Measurements from ENCODE around the gene PDRG1. TPM values are rescaled to one million over a fixed set of nuclear protein-coding genes. Genes with fewer than 3 reads are reported as not detected.

Gene PDRG1
- total and polyA plus RNA-seq, 2 donors (not counting 3 experiments of a cell fraction or from before 2014, with no cell fraction given), result 14.6 to 17.0 TPM

- Histone ChIP-seq H2AFZ (ENCODE audit: low read depth, low read length) (no peak overlapping the region), H3K4me2 (ENCODE audit: insufficient read depth, low read length) (no peak overlapping the region), H3K9me3 (replicated peaks; ENCODE audit: control insufficient read depth, insufficient read depth, low read length) (no peaks in the 10 kb centered on the region), H3K27ac (ENCODE audit: insufficient read depth, low read depth, low read length) (no peak overlapping the region), H3K4me3 (replicated peaks in 1 of 3; ENCODE audit: insufficient read depth in 1 of 3, low read depth in 1 of 3, low read length in 3 of 3) (no peak overlapping the region), H4K20me1 (replicated peaks; ENCODE audit: control insufficient read depth, extremely low read depth, insufficient read depth, low read length) (no peaks in the 10 kb centered on the region), H3K27me3 (ENCODE audit: control insufficient read depth in 2 of 2, insufficient read depth in 2 of 2, low read length in 2 of 2) (peaks cover 6 to 7% of the 10 kb centered on the region in 2 experiments), H3K9me1 (replicated peaks; ENCODE audit: control insufficient read depth, extremely low read depth, insufficient read depth, low read length) (no peaks in the 10 kb centered on the region), H3K36me3 (ENCODE audit: control insufficient read depth in 2 of 2, extremely low read depth in 1 of 2, insufficient read depth in 2 of 2, low read length in 2 of 2) (no peaks in the 10 kb centered on the region), H3K4me1 (ENCODE audit: control insufficient read depth, extremely low read depth, insufficient read depth, low read length) (no peaks in the 10 kb centered on the region), H3K79me2 (ENCODE audit: control insufficient read depth, insufficient read depth, low read length) (no peaks in the 10 kb centered on the region), H3K9ac (replicated peaks; ENCODE audit: extremely low read depth, insufficient read depth, low read length) (no peak overlapping the region)
- ChIA-PET POLR2A (no interaction called here), CTCF (no interaction called here)
- FAIRE-seq (no peak), DNase-seq (ENCODE audit: low read depth, low spot score) (no peak)
- intact Hi-C loops (cut with micrococcal nuclease), result no loop called here
- dilution Hi-C loops (cut with MboI; ENCODE audit: extremely low pct_ligation_motif_present, low sequenced_read_pairs), result no loop called here
- TF ChIP-seq JUN (IDR thresholded peaks at IDR 0.05; ENCODE audit: borderline replicate concordance, insufficient read depth, insufficient read length, low read depth) (no peak), EZH2 (IDR thresholded peaks at IDR 0.05; ENCODE audit: borderline replicate concordance, low read depth, low read length, severe bottlenecking) (no peak), FOS (IDR thresholded peaks at IDR 0.05; ENCODE audit: borderline replicate concordance, insufficient read depth, low read length) (no peak), MYC (IDR thresholded peaks at IDR 0.05; ENCODE audit: low read depth, low read length) (no peak)
- TF ChIP-seq, protein P1, sequence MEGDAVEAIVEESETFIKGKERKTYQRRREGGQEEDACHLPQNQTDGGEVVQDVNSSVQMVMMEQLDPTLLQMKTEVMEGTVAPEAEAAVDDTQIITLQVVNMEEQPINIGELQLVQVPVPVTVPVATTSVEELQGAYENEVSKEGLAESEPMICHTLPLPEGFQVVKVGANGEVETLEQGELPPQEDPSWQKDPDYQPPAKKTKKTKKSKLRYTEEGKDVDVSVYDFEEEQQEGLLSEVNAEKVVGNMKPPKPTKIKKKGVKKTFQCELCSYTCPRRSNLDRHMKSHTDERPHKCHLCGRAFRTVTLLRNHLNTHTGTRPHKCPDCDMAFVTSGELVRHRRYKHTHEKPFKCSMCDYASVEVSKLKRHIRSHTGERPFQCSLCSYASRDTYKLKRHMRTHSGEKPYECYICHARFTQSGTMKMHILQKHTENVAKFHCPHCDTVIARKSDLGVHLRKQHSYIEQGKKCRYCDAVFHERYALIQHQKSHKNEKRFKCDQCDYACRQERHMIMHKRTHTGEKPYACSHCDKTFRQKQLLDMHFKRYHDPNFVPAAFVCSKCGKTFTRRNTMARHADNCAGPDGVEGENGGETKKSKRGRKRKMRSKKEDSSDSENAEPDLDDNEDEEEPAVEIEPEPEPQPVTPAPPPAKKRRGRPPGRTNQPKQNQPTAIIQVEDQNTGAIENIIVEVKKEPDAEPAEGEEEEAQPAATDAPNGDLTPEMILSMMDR (IDR thresholded peaks at IDR 0.05; ENCODE audit: extremely low read depth in 1 of 2, insufficient read depth in 1 of 2, low read depth in 1 of 2, low read length in 2 of 2), result no peak
- BruUV-seq (replicated peaks), result no TSS peak
Measured at GRCh38 chr20:31926493-31926892, 25.4 kb downstream of the PDRG1 start.

DNA sequence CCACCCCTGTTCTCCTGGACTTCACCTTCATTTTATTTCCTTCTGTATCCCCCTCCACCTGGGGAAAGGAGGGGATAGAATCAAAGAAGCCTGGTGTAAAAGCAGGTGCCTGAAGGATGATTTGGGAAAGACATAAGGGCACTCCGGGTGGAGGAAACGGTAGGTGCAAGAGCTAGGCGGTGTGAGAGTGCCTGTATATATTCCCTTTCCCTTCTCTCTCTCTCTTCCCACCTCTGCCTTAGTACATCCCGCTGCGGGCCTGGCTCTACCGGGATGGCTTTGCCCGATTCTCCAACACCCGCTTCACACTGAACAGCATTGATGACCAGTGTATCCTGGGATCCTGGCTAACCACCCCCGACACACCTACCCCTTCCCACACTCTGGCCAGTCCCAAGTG, 26.2 kb downstream of the PDRG1 start:
- Histone ChIP-seq H3K27ac (ENCODE audit: insufficient read depth, low read depth, low read length) (no peak overlapping the region), H3K4me3 (replicated peaks in 1 of 3; ENCODE audit: insufficient read depth in 1 of 3, low read depth in 1 of 3, low read length in 3 of 3) (no peak overlapping the region), H3K4me1 (ENCODE audit: control insufficient read depth, extremely low read depth, insufficient read depth, low read length) (no peaks in the 10 kb centered on the region), H3K9me1 (replicated peaks; ENCODE audit: control insufficient read depth, extremely low read depth, insufficient read depth, low read length) (no peaks in the 10 kb centered on the region), H3K79me2 (ENCODE audit: control insufficient read depth, insufficient read depth, low read length) (no peaks in the 10 kb centered on the region), H3K27me3 (ENCODE audit: control insufficient read depth in 2 of 2, insufficient read depth in 2 of 2, low read length in 2 of 2) (peaks cover 5 to 6% of the 10 kb centered on the region in 2 experiments), H4K20me1 (replicated peaks; ENCODE audit: control insufficient read depth, extremely low read depth, insufficient read depth, low read length) (no peaks in the 10 kb centered on the region), H3K4me2 (ENCODE audit: insufficient read depth, low read length) (no peak overlapping the region), H3K9me3 (replicated peaks; ENCODE audit: control insufficient read depth, insufficient read depth, low read length) (no peaks in the 10 kb centered on the region), H2AFZ (ENCODE audit: low read depth, low read length) (no peak overlapping the region), H3K36me3 (ENCODE audit: control insufficient read depth in 2 of 2, extremely low read depth in 1 of 2, insufficient read depth in 2 of 2, low read length in 2 of 2) (no peaks in the 10 kb centered on the region), H3K9ac (replicated peaks; ENCODE audit: extremely low read depth, insufficient read depth, low read length) (no peak overlapping the region)
- ChIA-PET CTCF (no interaction called here), POLR2A (no interaction called here)
- no TSS peak for BruUV-seq (replicated peaks)
- no peak for FAIRE-seq
- dilution Hi-C loops (cut with MboI; ENCODE audit: extremely low pct_ligation_motif_present, low sequenced_read_pairs), result no loop called here
- TF ChIP-seq POLR2AphosphoS5 (IDR thresholded peaks at IDR 0.05; ENCODE audit: insufficient read depth, low read depth, low read length) (no peak), EZH2 (IDR thresholded peaks at IDR 0.05; ENCODE audit: borderline replicate concordance, low read depth, low read length, severe bottlenecking) (no peak), FOS (IDR thresholded peaks at IDR 0.05; ENCODE audit: borderline replicate concordance, insufficient read depth, low read length) (no peak), JUN (IDR thresholded peaks at IDR 0.05; ENCODE audit: borderline replicate concordance, insufficient read depth, insufficient read length, low read depth) (no peak), MAX (IDR thresholded peaks at IDR 0.05; ENCODE audit: insufficient read depth, insufficient read length) (no peak), GATA2 (IDR thresholded peaks at IDR 0.05; ENCODE audit: insufficient read depth, insufficient read length, low read depth, low read length) (no peak), POLR2A (IDR thresholded peaks at IDR 0.05; ENCODE audit: low read depth, low read length) (no peak), MYC (IDR thresholded peaks at IDR 0.05; ENCODE audit: low read depth, low read length) (no peak)
- TF ChIP-seq, protein P1 (IDR thresholded peaks at IDR 0.05; ENCODE audit: extremely low read depth in 1 of 2, insufficient read depth in 1 of 2, low read depth in 1 of 2, low read length in 2 of 2), result no peak
- DNase-seq (ENCODE audit: low read depth, low spot score), result no peak
- intact Hi-C loops (cut with micrococcal nuclease), result no loop called here
